ENCODE measurements around the gene IP6K1.

Gene IP6K1

GRCh38 chr3:49722896-49723295 lies 63.4 kb downstream of the IP6K1 start:
- H3K4me3 ChIP-seq (ENCODE audit: low read depth, low read length): peak overlapping the region; percentile 91
- no peak for TF ChIP-seq CTCF (IDR thresholded peaks at IDR 0.05; ENCODE audit: control insufficient read depth, extremely low read depth, insufficient read depth)
- DNase-seq (ENCODE audit: low read depth): no peak

- TF ChIP-seq CTCF (IDR thresholded peaks at IDR 0.05; ENCODE audit: control insufficient read depth, extremely low read depth, insufficient read depth): no peak
- peak overlapping the region; percentile 91 for H3K4me3 ChIP-seq (ENCODE audit: low read depth, low read length)
- DNase-seq (ENCODE audit: low read depth): no peak
Observed at GRCh38 chr3:49721896-49722781, 64.2 kb downstream of the IP6K1 start.

GRCh38 chr3:49721596-49721895 lies 64.8 kb downstream of the IP6K1 start:
- H3K4me3 ChIP-seq (ENCODE audit: low read depth, low read length): no peak overlapping the region
- no peak for TF ChIP-seq CTCF (IDR thresholded peaks at IDR 0.05; ENCODE audit: control insufficient read depth, extremely low read depth, insufficient read depth)
- no peak for DNase-seq (ENCODE audit: low read depth)

- no peak for TF ChIP-seq CTCF (IDR thresholded peaks at IDR 0.05; ENCODE audit: control insufficient read depth, extremely low read depth, insufficient read depth)
- no peak overlapping the region for H3K4me3 ChIP-seq (ENCODE audit: low read depth, low read length)
- DNase-seq (ENCODE audit: low read depth): no peak
Observed at GRCh38 chr3:49720855-49721595, 65.3 kb downstream of the IP6K1 start.

- peak; percentile 36 for TF ChIP-seq CTCF (IDR thresholded peaks at IDR 0.05; ENCODE audit: control insufficient read depth, extremely low read depth, insufficient read depth)
- peak within 1 kb of the TSS; percentile 43 for H3K4me3 ChIP-seq (ENCODE audit: low read depth, low read length)
- DNase-seq (ENCODE audit: low read depth): peak; percentile 63
Observed at GRCh38 chr3:49719214-49719884, 67.0 kb downstream of the IP6K1 start, which contains the start of gene AMIGO3. TSS of gene AMIGO3 (minus strand) at chr3:49719684. CDS start at chr3:49719465, 219 bp downstream.

GRCh38 chr3:49718858-49719213 lies 67.5 kb downstream of the IP6K1 start:
- no peak for DNase-seq (ENCODE audit: low read depth)
- no peak for TF ChIP-seq CTCF (IDR thresholded peaks at IDR 0.05; ENCODE audit: control insufficient read depth, extremely low read depth, insufficient read depth)
- peak overlapping the region; percentile 43 for H3K4me3 ChIP-seq (ENCODE audit: low read depth, low read length)
